Measurements from ENCODE around the gene C9orf153. TPM values are rescaled to one million over a fixed set of nuclear protein-coding genes. Genes with fewer than 3 reads are reported as not detected.

Gene C9orf153
- total RNA-seq, 1 donor from 2014 or later = 0.38 TPM

GRCh38 chr9:86181379-86182315 lies 77.8 kb downstream of the C9orf153 start:
- no peak overlapping the region for H3K4me3 ChIP-seq
- H3K36me3 ChIP-seq = no peaks in the 10 kb centered on the region
- no peaks in the 10 kb centered on the region for H3K27me3 ChIP-seq (ENCODE audit: low read depth)
- TF ChIP-seq, protein P1, sequence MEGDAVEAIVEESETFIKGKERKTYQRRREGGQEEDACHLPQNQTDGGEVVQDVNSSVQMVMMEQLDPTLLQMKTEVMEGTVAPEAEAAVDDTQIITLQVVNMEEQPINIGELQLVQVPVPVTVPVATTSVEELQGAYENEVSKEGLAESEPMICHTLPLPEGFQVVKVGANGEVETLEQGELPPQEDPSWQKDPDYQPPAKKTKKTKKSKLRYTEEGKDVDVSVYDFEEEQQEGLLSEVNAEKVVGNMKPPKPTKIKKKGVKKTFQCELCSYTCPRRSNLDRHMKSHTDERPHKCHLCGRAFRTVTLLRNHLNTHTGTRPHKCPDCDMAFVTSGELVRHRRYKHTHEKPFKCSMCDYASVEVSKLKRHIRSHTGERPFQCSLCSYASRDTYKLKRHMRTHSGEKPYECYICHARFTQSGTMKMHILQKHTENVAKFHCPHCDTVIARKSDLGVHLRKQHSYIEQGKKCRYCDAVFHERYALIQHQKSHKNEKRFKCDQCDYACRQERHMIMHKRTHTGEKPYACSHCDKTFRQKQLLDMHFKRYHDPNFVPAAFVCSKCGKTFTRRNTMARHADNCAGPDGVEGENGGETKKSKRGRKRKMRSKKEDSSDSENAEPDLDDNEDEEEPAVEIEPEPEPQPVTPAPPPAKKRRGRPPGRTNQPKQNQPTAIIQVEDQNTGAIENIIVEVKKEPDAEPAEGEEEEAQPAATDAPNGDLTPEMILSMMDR (IDR thresholded peaks at IDR 0.05; ENCODE audit: borderline replicate concordance) = no peak
- peaks cover 6% of the 10 kb centered on the region for H3K4me1 ChIP-seq
- no peaks in the 10 kb centered on the region for H3K9me3 ChIP-seq (replicated peaks)
- DNase-seq = no peak
- H3K27ac ChIP-seq (replicated peaks) = no peak overlapping the region
- intact Hi-C loops (cut with micrococcal nuclease) = no loop called here

- H3K27ac ChIP-seq (replicated peaks) = no peak overlapping the region
- TF ChIP-seq, protein P1 (IDR thresholded peaks at IDR 0.05; ENCODE audit: borderline replicate concordance) = no peak
- intact Hi-C loops (cut with micrococcal nuclease) = no loop called here
These were observed 81.0 kb downstream of the C9orf153 start for GRCh38 chr9:86178503-86178902.

GRCh38 chr9:86177995-86178394 lies 81.5 kb downstream of the C9orf153 start:
- intact Hi-C loops (cut with micrococcal nuclease) = no loop called here

More at GRCh38 chr9:86178503-86178902, 81.0 kb downstream of the C9orf153 start:
- H3K4me3 ChIP-seq = no peak overlapping the region
- peaks cover 3% of the 10 kb centered on the region for H3K4me1 ChIP-seq
- H3K36me3 ChIP-seq = no peaks in the 10 kb centered on the region
- H3K27me3 ChIP-seq (ENCODE audit: low read depth) = no peaks in the 10 kb centered on the region
- DNase-seq = no peak
- H3K9me3 ChIP-seq (replicated peaks) = no peaks in the 10 kb centered on the region

GRCh38 chr9:86176468-86176867 lies 83.0 kb downstream of the C9orf153 start:
- Histone ChIP-seq H3K9me3 (replicated peaks) (no peaks in the 10 kb centered on the region), H3K27me3 (ENCODE audit: low read depth) (no peaks in the 10 kb centered on the region), H3K27ac (replicated peaks) (no peak overlapping the region), H3K4me3 (no peak overlapping the region), H3K4me1 (no peaks in the 10 kb centered on the region), H3K36me3 (no peaks in the 10 kb centered on the region)
- intact Hi-C loops (cut with micrococcal nuclease) = no loop called here
- TF ChIP-seq, protein P1 (IDR thresholded peaks at IDR 0.05; ENCODE audit: borderline replicate concordance) = no peak
- DNase-seq = no peak

More at GRCh38 chr9:86177995-86178394, 81.5 kb downstream of the C9orf153 start:
- no peaks in the 10 kb centered on the region for H3K9me3 ChIP-seq (replicated peaks)
- no peak overlapping the region for H3K4me3 ChIP-seq
- TF ChIP-seq, protein P1 (IDR thresholded peaks at IDR 0.05; ENCODE audit: borderline replicate concordance) = no peak
- no peak for DNase-seq
- H3K27ac ChIP-seq (replicated peaks) = no peak overlapping the region
- no peaks in the 10 kb centered on the region for H3K4me1 ChIP-seq
- no peaks in the 10 kb centered on the region for H3K36me3 ChIP-seq
- H3K27me3 ChIP-seq (ENCODE audit: low read depth) = no peaks in the 10 kb centered on the region

- TF ChIP-seq, protein P1 (IDR thresholded peaks at IDR 0.05; ENCODE audit: borderline replicate concordance) = no peak
- no peaks in the 10 kb centered on the region for H3K27me3 ChIP-seq (ENCODE audit: low read depth)
- intact Hi-C loops (cut with micrococcal nuclease) = no loop called here
- no peaks in the 10 kb centered on the region for H3K9me3 ChIP-seq (replicated peaks)
- DNase-seq = no peak
- H3K27ac ChIP-seq (replicated peaks) = no peak overlapping the region
- H3K4me1 ChIP-seq = no peaks in the 10 kb centered on the region
- H3K4me3 ChIP-seq = no peak overlapping the region
- no peaks in the 10 kb centered on the region for H3K36me3 ChIP-seq
These were observed 83.6 kb downstream of the C9orf153 start for GRCh38 chr9:86175743-86176456.
